NCI-H526 treated with DMSO at 0.1 percent for 48 hours (cell line): Measurements from ENCODE around the gene WNT10A.
"Not testable (repeated sequence)": the region's sequence is repeated elsewhere in the genome, so short reads cannot be mapped to it uniquely, and the experiment has no call there.

Experiments used
- DNase-seq: peaks from one replicate; lab custom pipeline; 2025; lab: John Stamatoyannopoulos, UW

Gene WNT10A

GRCh38 chr2:218880102-218880858 lies at the start of gene WNT10A:
WNT10A (plus strand) TSS chr2:218880852; CDS start chr2:218880996, 144 bp downstream.
- no peak for DNase-seq

GRCh38 chr2:218831378-218831990 lies 49.2 kb upstream of the WNT10A start, which contains the start of gene PRKAG3:
PRKAG3 (minus strand) TSS chr2:218831803.
- no peak for DNase-seq

GRCh38 chr2:218832081-218832480 lies 48.6 kb upstream of the WNT10A start:
- no peak for DNase-seq

- no peak for DNase-seq
These were observed 48.1 kb upstream of the WNT10A start for GRCh38 chr2:218832520-218832919.

GRCh38 chr2:218833023-218833609 lies 47.5 kb upstream of the WNT10A start:
- DNase-seq: no peak

GRCh38 chr2:218834685-218835084 lies 46.0 kb upstream of the WNT10A start:
- no peak for DNase-seq

GRCh38 chr2:218837495-218837894 lies 43.2 kb upstream of the WNT10A start:
- DNase-seq: no peak

- no peak for DNase-seq
These were observed 41.2 kb upstream of the WNT10A start for GRCh38 chr2:218839430-218839829.

GRCh38 chr2:218839888-218840287 lies 40.8 kb upstream of the WNT10A start:
- no peak for DNase-seq

GRCh38 chr2:218844334-218844733 lies 36.3 kb upstream of the WNT10A start:
- not testable (repeated sequence) for DNase-seq

GRCh38 chr2:218846963-218847362 lies 33.7 kb upstream of the WNT10A start:
- not testable (repeated sequence) for DNase-seq

- DNase-seq: no peak
These were observed 30.9 kb upstream of the WNT10A start for GRCh38 chr2:218849721-218850120.

GRCh38 chr2:218850796-218851195 lies 29.9 kb upstream of the WNT10A start:
- DNase-seq: no peak

GRCh38 chr2:218851286-218851685 lies 29.4 kb upstream of the WNT10A start:
- DNase-seq: no peak

- peak; percentile 10 for DNase-seq
These were observed 27.6 kb upstream of the WNT10A start for GRCh38 chr2:218852911-218853667.

- no peak for DNase-seq
These were observed 26.9 kb upstream of the WNT10A start for GRCh38 chr2:218853766-218854165.

GRCh38 chr2:218854860-218855259 lies 25.8 kb upstream of the WNT10A start:
- no peak for DNase-seq

- no peak for DNase-seq
These were observed 25.1 kb upstream of the WNT10A start for GRCh38 chr2:218855305-218856166.

GRCh38 chr2:218856167-218856895 lies 24.3 kb upstream of the WNT10A start:
- DNase-seq: no peak

GRCh38 chr2:218856896-218857243 lies 23.8 kb upstream of the WNT10A start:
- DNase-seq: no peak
